Neural cell (in vitro differentiated cells): ENCODE measurements around the gene DOCK9. TPM values are rescaled to one million over a fixed set of nuclear protein-coding genes. Genes with fewer than 3 reads are reported as not detected.

Experiments
- H2AFZ ChIP-seq: fragments of 200-600, 300-800 bp; sonication (generic), shearing (Covaris generic); 2 replicates; pipeline ENCODE4 v1.6.0; 2014; ENCODE audit warnings: low read depth, mild to moderate bottlenecking, antibody characterized with exemption, low read length, moderate library complexity
- H3F3A ChIP-seq: fragments of 200-600 bp; shearing (Covaris generic); 2 replicates; pipeline ENCODE4 v1.6.1; 2016; ENCODE audit warnings: mild to moderate bottlenecking, moderate library complexity, mixed read lengths, antibody characterized with exemption, low read length; ENCODE audit not compliant: insufficient read depth, poor library complexity, severe bottlenecking
- H3K27ac ChIP-seq: fragments of 200-600, 300-800 bp; sonication (generic), shearing (Covaris generic); 2 replicates; pipeline ENCODE4 v1.5.1; 2014; ENCODE audit warnings: mild to moderate bottlenecking, low read length, moderate library complexity
- H3K27me3 ChIP-seq: fragments of 300-800, 200-600 bp; sonication (generic), shearing (Covaris generic); 2 replicates; pipeline ENCODE4 v1.6.0; 2014; ENCODE audit warnings: mild to moderate bottlenecking, low read depth, low read length, moderate library complexity; ENCODE audit not compliant: insufficient read depth
- H3K36me3 ChIP-seq: fragments of 300-800, 200-600 bp; sonication (generic), shearing (Covaris generic); 2 replicates; pipeline ENCODE4 v1.5.1; 2014; ENCODE audit warnings: mild to moderate bottlenecking, antibody characterized with exemption, low read length, moderate library complexity; ENCODE audit not compliant: insufficient read depth
- H3K4me2 ChIP-seq: fragments of 300-800, 200-600 bp; sonication (generic), shearing (Covaris generic); 2 replicates; pipeline ENCODE4 v1.6.0; 2014; ENCODE audit warnings: mild to moderate bottlenecking, low read length
- H3K4me3 ChIP-seq: fragments of 300-800, 200-600 bp; sonication (generic), shearing (Covaris generic); 2 replicates; pipeline ENCODE4 v1.5.1; 2014; ENCODE audit warnings: mild to moderate bottlenecking, low read length, moderate library complexity
- H3K79me2 ChIP-seq: fragments of 200-600 bp; shearing (Covaris generic); replicated peaks from 2 replicates; pipeline ENCODE4 v1.6.0; 2014; ENCODE audit warnings: mild to moderate bottlenecking, low read length, moderate library complexity; ENCODE audit not compliant: insufficient read depth
- H3K9ac ChIP-seq: fragments of 300-800, 200-600 bp; sonication (generic), shearing (Covaris generic); 2 replicates; pipeline ENCODE4 v1.6.1; 2016; ENCODE audit warnings: mild to moderate bottlenecking, low read length, mixed read lengths
- H3K9me2 ChIP-seq: fragments of 200-600 bp; shearing (Covaris generic); 2 replicates; pipeline ENCODE4 v1.6.1; 2016; ENCODE audit warnings: mild to moderate bottlenecking, low read length, mixed read lengths; ENCODE audit not compliant: insufficient read depth
- H3K9me3 ChIP-seq: fragments of 200-600, 300-800 bp; sonication (generic), shearing (Covaris generic); 2 replicates; pipeline ENCODE4 v1.6.1; 2016; ENCODE audit warnings: mild to moderate bottlenecking, mixed run types, low read length, moderate library complexity, mixed read lengths
- H4K20me1 ChIP-seq: fragments of 200-600 bp; shearing (Covaris generic); 2 replicates; pipeline ENCODE4 v1.6.1; 2016; ENCODE audit warnings: mild to moderate bottlenecking, mixed run types; ENCODE audit not compliant: insufficient read depth
- CTCF ChIP-seq: fragments of 450-650 bp; IDR thresholded peaks from 2 replicates; pipeline ENCODE4 v1.5.1; 2014; ENCODE audit warnings: antibody characterized with exemption, mild to moderate bottlenecking, moderate library complexity; ENCODE audit not compliant: poor library complexity, severe bottlenecking
- EP300 ChIP-seq: fragments of 450-650 bp; conservative IDR thresholded peaks from 2 replicates; pipeline ENCODE4 v1.6.1; 2014; ENCODE audit warnings: antibody characterized with exemption, mild to moderate bottlenecking, moderate library complexity; ENCODE audit not compliant: poor library complexity, severe bottlenecking
- EZH2 ChIP-seq: fragments of 200-600, 300-800 bp; shearing (Covaris generic), sonication (generic); IDR thresholded peaks from 2 replicates; pipeline ENCODE4 v1.6.1; 2014; ENCODE audit warnings: antibody characterized with exemption, low read length, borderline replicate concordance, mild to moderate bottlenecking; ENCODE audit not compliant: insufficient read depth, poor library complexity, severe bottlenecking
- MXI1 ChIP-seq: fragments of 450-650 bp; conservative IDR thresholded peaks from 2 replicates; pipeline ENCODE4 v1.6.1; 2014; ENCODE audit warnings: antibody characterized with exemption, mild to moderate bottlenecking; ENCODE audit not compliant: poor library complexity, severe bottlenecking
- POLR2AphosphoS5 ChIP-seq: IDR thresholded peaks from 2 replicates; pipeline ENCODE4 v1.6.1; 2012
- RAD21 ChIP-seq: fragments of 450-650 bp; conservative IDR thresholded peaks from 2 replicates; pipeline ENCODE4 v1.6.1; 2014; ENCODE audit warnings: antibody characterized with exemption, mild to moderate bottlenecking, moderate library complexity
- SMC3 ChIP-seq: fragments of 450-650 bp; conservative IDR thresholded peaks from 2 replicates; pipeline ENCODE4 v1.6.1; 2014; ENCODE audit warnings: antibody characterized with exemption, mild to moderate bottlenecking, moderate library complexity; ENCODE audit not compliant: poor library complexity
- TAF1 ChIP-seq: IDR thresholded peaks from 2 replicates; pipeline ENCODE4 v1.6.1; 2012; ENCODE audit warnings: low read depth
- polyA plus RNA-seq: library from polyadenylated mRNA; depleted of rRNA; stranded (reverse); fragments of >200 nt; gene quantifications from 2 replicates; pipeline ENCODE4 v1.2.3, GENCODE V29; 2014
- TF ChIP-seq, protein P1 (sequence below): IDR thresholded peaks from 2 replicates; pipeline ENCODE4 v1.6.1; 2012; ENCODE audit warnings: borderline replicate concordance

The DOCK9 gene
- polyA plus RNA-seq, 1 donor from 2014 or later: 11.4 TPM

DNA sequence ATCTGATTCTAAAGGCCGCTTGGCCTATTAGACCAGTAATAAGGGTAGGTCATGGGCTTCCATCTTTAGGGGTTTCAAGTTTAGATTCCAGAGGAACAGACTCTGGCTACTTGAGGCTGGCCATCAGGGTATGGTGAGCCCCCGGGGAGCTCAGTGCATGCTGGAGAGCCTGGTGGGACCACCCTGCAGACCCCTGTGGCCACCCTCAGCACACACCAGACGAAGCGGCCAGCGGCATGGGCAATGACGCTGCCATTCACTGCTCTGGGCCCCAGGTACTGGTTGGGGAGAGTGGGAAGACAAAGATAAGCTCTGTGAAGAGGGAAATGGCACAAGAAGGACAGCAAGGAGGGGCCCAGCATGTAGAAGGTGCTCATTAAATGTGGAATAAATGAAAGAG is 126.6 kb downstream of the DOCK9 start:
- Histone ChIP-seq H2AFZ (no peak overlapping the region), H3K79me2 (no peaks in the 10 kb centered on the region), H3K9me2 (no peaks in the 10 kb centered on the region), H4K20me1 (no peaks in the 10 kb centered on the region), H3K9ac (no peak overlapping the region), H3F3A (no peaks in the 10 kb centered on the region), H3K36me3 (no peaks in the 10 kb centered on the region), H3K4me2 (no peak overlapping the region), H3K27me3 (no peaks in the 10 kb centered on the region), H3K4me3 (no peak overlapping the region), H3K9me3 (no peaks in the 10 kb centered on the region), H3K27ac (no peak overlapping the region)
- TF ChIP-seq MXI1: no peak
- no peak for TF ChIP-seq CTCF
- no peak for TF ChIP-seq POLR2AphosphoS5
- TF ChIP-seq, protein P1, sequence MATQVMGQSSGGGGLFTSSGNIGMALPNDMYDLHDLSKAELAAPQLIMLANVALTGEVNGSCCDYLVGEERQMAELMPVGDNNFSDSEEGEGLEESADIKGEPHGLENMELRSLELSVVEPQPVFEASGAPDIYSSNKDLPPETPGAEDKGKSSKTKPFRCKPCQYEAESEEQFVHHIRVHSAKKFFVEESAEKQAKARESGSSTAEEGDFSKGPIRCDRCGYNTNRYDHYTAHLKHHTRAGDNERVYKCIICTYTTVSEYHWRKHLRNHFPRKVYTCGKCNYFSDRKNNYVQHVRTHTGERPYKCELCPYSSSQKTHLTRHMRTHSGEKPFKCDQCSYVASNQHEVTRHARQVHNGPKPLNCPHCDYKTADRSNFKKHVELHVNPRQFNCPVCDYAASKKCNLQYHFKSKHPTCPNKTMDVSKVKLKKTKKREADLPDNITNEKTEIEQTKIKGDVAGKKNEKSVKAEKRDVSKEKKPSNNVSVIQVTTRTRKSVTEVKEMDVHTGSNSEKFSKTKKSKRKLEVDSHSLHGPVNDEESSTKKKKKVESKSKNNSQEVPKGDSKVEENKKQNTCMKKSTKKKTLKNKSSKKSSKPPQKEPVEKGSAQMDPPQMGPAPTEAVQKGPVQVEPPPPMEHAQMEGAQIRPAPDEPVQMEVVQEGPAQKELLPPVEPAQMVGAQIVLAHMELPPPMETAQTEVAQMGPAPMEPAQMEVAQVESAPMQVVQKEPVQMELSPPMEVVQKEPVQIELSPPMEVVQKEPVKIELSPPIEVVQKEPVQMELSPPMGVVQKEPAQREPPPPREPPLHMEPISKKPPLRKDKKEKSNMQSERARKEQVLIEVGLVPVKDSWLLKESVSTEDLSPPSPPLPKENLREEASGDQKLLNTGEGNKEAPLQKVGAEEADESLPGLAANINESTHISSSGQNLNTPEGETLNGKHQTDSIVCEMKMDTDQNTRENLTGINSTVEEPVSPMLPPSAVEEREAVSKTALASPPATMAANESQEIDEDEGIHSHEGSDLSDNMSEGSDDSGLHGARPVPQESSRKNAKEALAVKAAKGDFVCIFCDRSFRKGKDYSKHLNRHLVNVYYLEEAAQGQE: no peak

GRCh38 chr13:98848746-98849145 is 129.1 kb downstream of the DOCK9 start:
- H3K9me3 ChIP-seq: no peaks in the 10 kb centered on the region
- TF ChIP-seq MXI1: no peak
- no peak for TF ChIP-seq RAD21
- no peak for TF ChIP-seq POLR2AphosphoS5
- TF ChIP-seq EP300: no peak
- no peak overlapping the region for H3K4me2 ChIP-seq
- H4K20me1 ChIP-seq: no peaks in the 10 kb centered on the region
- H3K79me2 ChIP-seq: no peaks in the 10 kb centered on the region
- H3K36me3 ChIP-seq: no peaks in the 10 kb centered on the region
- H3K4me3 ChIP-seq: no peak overlapping the region
- H3K27ac ChIP-seq: no peak overlapping the region
- no peak overlapping the region for H3K9ac ChIP-seq
- no peaks in the 10 kb centered on the region for H3K9me2 ChIP-seq
- no peak overlapping the region for H2AFZ ChIP-seq
- H3F3A ChIP-seq: no peaks in the 10 kb centered on the region
- no peaks in the 10 kb centered on the region for H3K27me3 ChIP-seq

DNA sequence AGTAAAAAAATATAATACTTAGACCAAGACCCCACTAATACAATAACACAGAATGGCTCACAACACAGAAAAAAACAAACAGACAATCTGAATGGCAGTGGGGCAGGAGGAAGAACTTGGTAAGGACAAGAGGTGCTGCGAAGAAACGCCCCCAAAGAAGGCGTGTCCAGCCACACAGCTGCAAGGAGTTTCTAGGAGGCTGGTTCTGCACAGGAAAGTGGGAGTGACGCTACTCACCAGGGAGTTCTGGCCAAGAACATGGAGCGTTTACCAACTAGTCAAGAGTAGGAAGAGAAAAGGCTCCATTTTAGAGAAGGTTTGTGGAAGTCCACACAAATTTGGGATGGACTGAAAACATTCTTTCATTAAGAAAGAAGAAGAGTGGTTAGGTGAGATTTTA is 130.1 kb downstream of the DOCK9 start:
- no peak overlapping the region for H3K9ac ChIP-seq
- no peaks in the 10 kb centered on the region for H3K79me2 ChIP-seq
- no peaks in the 10 kb centered on the region for H3K9me2 ChIP-seq
- H3K27me3 ChIP-seq: no peaks in the 10 kb centered on the region
- no peak overlapping the region for H3K27ac ChIP-seq
- H4K20me1 ChIP-seq: no peaks in the 10 kb centered on the region
- H3F3A ChIP-seq: no peaks in the 10 kb centered on the region
- TF ChIP-seq RAD21 (no peak), POLR2AphosphoS5 (no peak), CTCF (no peak), MXI1 (no peak), EP300 (no peak), TAF1 (no peak), EZH2 (no peak), SMC3 (no peak)
- TF ChIP-seq, protein P1: no peak
- no peak overlapping the region for H2AFZ ChIP-seq
- H3K4me3 ChIP-seq: no peak overlapping the region
- no peaks in the 10 kb centered on the region for H3K9me3 ChIP-seq
- no peaks in the 10 kb centered on the region for H3K36me3 ChIP-seq
- H3K4me2 ChIP-seq: no peak overlapping the region
